ENCODE measurements around the gene DNAJB12. TPM values are rescaled to one million over a fixed set of nuclear protein-coding genes. Genes with fewer than 3 reads are reported as not detected.
A peak's percentile ranks its signal among the peaks of the same experiment; 100 is the strongest.

Gene DNAJB12
- total and polyA plus RNA-seq, 10 of the 15 experiments (the other 5 are each of a cell fraction or from before 2014, with no cell fraction given) = 4.6 to 31.6 (median 18.8) TPM

- TF ChIP-seq TCF7 (IDR thresholded peaks at IDR 0.05; ENCODE audit: borderline replicate concordance) = peak; percentile 98
- TF ChIP-seq RAD21 (IDR thresholded peaks at IDR 0.05; ENCODE audit: insufficient read depth, low read depth, low read length) = 0 out of 2 replicates have a peak, but pooled peaks have one; percentile 6
- TF ChIP-seq CREM (IDR thresholded peaks at IDR 0.05; ENCODE audit: low read depth) = peak; percentile 98
- TF ChIP-seq KDM1A (IDR thresholded peaks at IDR 0.05; ENCODE audit: borderline replicate concordance) = no peak
- TF ChIP-seq ASH2L (IDR thresholded peaks at IDR 0.05; ENCODE audit: borderline replicate concordance, low read depth) = no peak
- no peak; a peak in 2 of 4 replicates for TF ChIP-seq CEBPB (IDR thresholded peaks at IDR 0.05; ENCODE audit: borderline replicate concordance in 1 of 2, low read depth in 2 of 2, low read length in 2 of 2)
- 0 out of 2 replicates have a peak, but pooled peaks have one; percentile 3 for TF ChIP-seq ZBTB11 (CRISPR knock-in tag; IDR thresholded peaks at IDR 0.05)
- peak; percentile 87 for TF ChIP-seq IRF4 (IDR thresholded peaks at IDR 0.05; ENCODE audit: low read depth, low read length)
- TF ChIP-seq FOXK2 (IDR thresholded peaks at IDR 0.05) = no peak; the same call in 1 of the 2 replicates
- TF ChIP-seq MLLT1 (IDR thresholded peaks at IDR 0.05) = peak; percentile 98
- peak; percentile 34; the same call in 1 of the 2 replicates for TF ChIP-seq ZBTB33 (IDR thresholded peaks at IDR 0.05)
- TF ChIP-seq SMAD5 (IDR thresholded peaks at IDR 0.05; ENCODE audit: low read depth) = peak; percentile 90
- no peak for TF ChIP-seq REST (IDR thresholded peaks at IDR 0.05; ENCODE audit: low read depth, low read length)
- peak; percentile 95; the same call in 1 of the 2 replicates for TF ChIP-seq CBX5 (IDR thresholded peaks at IDR 0.05; ENCODE audit: low read depth)
- no peak for TF ChIP-seq NFXL1 (IDR thresholded peaks at IDR 0.05; ENCODE audit: borderline replicate concordance)
- peak; percentile 62 to 100; a peak in 3 of 4 replicates for TF ChIP-seq ETV6 (conservative IDR thresholded peaks at IDR 0.05 in 1 of 2, IDR thresholded peaks at IDR 0.05 in 1 of 2; ENCODE audit: borderline replicate concordance in 1 of 2, low read depth in 1 of 2)
- no peak for TF ChIP-seq EZH2 (IDR thresholded peaks at IDR 0.05; ENCODE audit: borderline replicate concordance, control insufficient read depth, low read depth, low read length)
- TF ChIP-seq EGR1 (IDR thresholded peaks at IDR 0.05; ENCODE audit: borderline replicate concordance in 1 of 2, low read depth in 2 of 2, low read length in 2 of 2) = peak in 1 of 2 experiments; percentile 96; a peak in 2 of 3 replicates
- peak; percentile 95 for TF ChIP-seq CREB1 (IDR thresholded peaks at IDR 0.05; ENCODE audit: low read depth)
- no peak for TF ChIP-seq ESRRA (IDR thresholded peaks at IDR 0.05; ENCODE audit: low read length)
These were observed 57.4 kb downstream of the DNAJB12 start (continued) for GRCh38 chr10:72297281-72297804.

Measured in GM12878 (cell line).